ENCODE data around the gene TJP3. TPM values are rescaled to one million over a fixed set of nuclear protein-coding genes. Genes with fewer than 3 reads are reported as not detected.

Gene TJP3
- total RNA-seq, 2 experiments from 2014 or later = 8.2 to 9.0 TPM

GRCh38 chr19:3667037-3667638 is 41.0 kb upstream of the TJP3 start:
- Histone ChIP-seq H3K9me3 (ENCODE audit: control insufficient read depth in 1 of 2, insufficient read depth in 1 of 2, low read length in 2 of 2) (no peaks in the 10 kb centered on the region), H3K27ac (ENCODE audit: low read depth in 1 of 2, low read length in 2 of 2) (no peak overlapping the region), H3K4me1 (ENCODE audit: insufficient read depth, low read length) (peaks cover 26% of the 10 kb centered on the region), H3K4me3 (ENCODE audit: low read length) (no peak overlapping the region), H3K36me3 (ENCODE audit: insufficient read depth, low read length) (peaks cover 15% of the 10 kb centered on the region), H3K27me3 (ENCODE audit: control insufficient read depth in 1 of 2, insufficient read depth in 2 of 2, low read length in 2 of 2) (no peaks in the 10 kb centered on the region)
- H3K4me3 Mint-ChIP-seq = no peak overlapping the region
- H3K4me1 Mint-ChIP-seq (ENCODE audit: low read depth) = peaks cover 13% of the 10 kb centered on the region
- ChIA-PET POLR2A (interaction anchor here (1.2 kb wide), 1 partner anchor 33 kb away, joined by 3 read pairs; the partner anchor contains the start of gene PIP5K1C), CTCF (interaction anchor here (0.6 kb wide), 1 partner anchor 33 kb away, joined by 3 read pairs; the partner anchor contains the start of gene PIP5K1C)
- peaks cover 8% of the 10 kb centered on the region for H3K36me3 Mint-ChIP-seq (ENCODE audit: low read depth)
- no peak for TF ChIP-seq CTCF (IDR thresholded peaks at IDR 0.05)
- no peak overlapping the region for H3K27ac Mint-ChIP-seq
- no peak for ATAC-seq (ENCODE audit: poor library complexity)
- intact Hi-C loops (cut with DNase I, micrococcal nuclease) = loop anchor here (5.0 to 10.0 kb wide), 4 partner anchors 155 to 538 kb away; no protein-coding TSS in a partner anchor
- no peaks in the 10 kb centered on the region for H3K9me3 Mint-ChIP-seq
- no peaks in the 10 kb centered on the region for H3K27me3 Mint-ChIP-seq
- DNase-seq = no peak

- H3K27me3 Mint-ChIP-seq = no peaks in the 10 kb centered on the region
- DNase-seq (no peak), ATAC-seq (ENCODE audit: poor library complexity) (no peak)
- no peaks in the 10 kb centered on the region for H3K9me3 Mint-ChIP-seq
- no peak overlapping the region for H3K27ac ChIP-seq (ENCODE audit: low read depth in 1 of 2, low read length in 2 of 2)
- peaks cover 8% of the 10 kb centered on the region for H3K36me3 Mint-ChIP-seq (ENCODE audit: low read depth)
- H3K36me3 ChIP-seq (ENCODE audit: insufficient read depth, low read length) = peaks cover 15% of the 10 kb centered on the region
- H3K4me1 Mint-ChIP-seq (ENCODE audit: low read depth) = peaks cover 16% of the 10 kb centered on the region
- no peak overlapping the region for H3K27ac Mint-ChIP-seq
- H3K27me3 ChIP-seq (ENCODE audit: control insufficient read depth in 1 of 2, insufficient read depth in 2 of 2, low read length in 2 of 2) = no peaks in the 10 kb centered on the region
- TF ChIP-seq CTCF (IDR thresholded peaks at IDR 0.05) = no peak
- CTCF ChIA-PET = no interaction called here
- POLR2A ChIA-PET = no interaction called here
- H3K4me1 ChIP-seq (ENCODE audit: insufficient read depth, low read length) = peaks cover 28% of the 10 kb centered on the region
- intact Hi-C loops (cut with DNase I, micrococcal nuclease) = loop anchor here (5.0 to 10.0 kb wide), 4 partner anchors 155 to 537 kb away; no protein-coding TSS in a partner anchor
- H3K9me3 ChIP-seq (ENCODE audit: control insufficient read depth in 1 of 2, insufficient read depth in 1 of 2, low read length in 2 of 2) = no peaks in the 10 kb centered on the region
- H3K4me3 ChIP-seq (ENCODE audit: low read length) = no peak overlapping the region
- H3K4me3 Mint-ChIP-seq = no peak overlapping the region
Measured at GRCh38 chr19:3667766-3668165, 40.4 kb upstream of the TJP3 start.

- intact Hi-C loops (cut with DNase I, micrococcal nuclease) = loop anchor here (5.0 to 10.0 kb wide), 4 partner anchors 154 to 536 kb away; no protein-coding TSS in a partner anchor
- POLR2A ChIA-PET = no interaction called here
- Mint-ChIP-seq H3K27me3 (no peaks in the 10 kb centered on the region), H3K36me3 (ENCODE audit: low read depth) (peaks cover 5% of the 10 kb centered on the region), H3K27ac (no peak overlapping the region), H3K9me3 (no peaks in the 10 kb centered on the region), H3K4me3 (no peak overlapping the region), H3K4me1 (ENCODE audit: low read depth) (peaks cover 16% of the 10 kb centered on the region)
- ATAC-seq (ENCODE audit: poor library complexity) (no peak), DNase-seq (no peak)
- H3K9me3 ChIP-seq (ENCODE audit: control insufficient read depth in 1 of 2, insufficient read depth in 1 of 2, low read length in 2 of 2) = no peaks in the 10 kb centered on the region
- H3K36me3 ChIP-seq (ENCODE audit: insufficient read depth, low read length) = peaks cover 10% of the 10 kb centered on the region
- TF ChIP-seq CTCF (IDR thresholded peaks at IDR 0.05) = no peak
- peaks cover 28% of the 10 kb centered on the region for H3K4me1 ChIP-seq (ENCODE audit: insufficient read depth, low read length)
- no peaks in the 10 kb centered on the region for H3K27me3 ChIP-seq (ENCODE audit: control insufficient read depth in 1 of 2, insufficient read depth in 2 of 2, low read length in 2 of 2)
- no peak overlapping the region for H3K27ac ChIP-seq (ENCODE audit: low read depth in 1 of 2, low read length in 2 of 2)
- H3K4me3 ChIP-seq (ENCODE audit: low read length) = no peak overlapping the region
- CTCF ChIA-PET = no interaction called here
Measured at GRCh38 chr19:3668331-3669081, 39.7 kb upstream of the TJP3 start.

Data from CD4-positive, alpha-beta T cell (primary cell).